GM12872 (cell line): ENCODE results near the gene OSM.

Experiments used
- TF ChIP-seq, protein P1 (sequence below): IDR thresholded peaks from 3 replicates; pipeline ENCODE4 v1.5.1; 2011; ENCODE audit warnings: low read depth, mild to moderate bottlenecking, low read length, moderate library complexity; ENCODE audit not compliant: insufficient read depth

Gene OSM

DNA sequence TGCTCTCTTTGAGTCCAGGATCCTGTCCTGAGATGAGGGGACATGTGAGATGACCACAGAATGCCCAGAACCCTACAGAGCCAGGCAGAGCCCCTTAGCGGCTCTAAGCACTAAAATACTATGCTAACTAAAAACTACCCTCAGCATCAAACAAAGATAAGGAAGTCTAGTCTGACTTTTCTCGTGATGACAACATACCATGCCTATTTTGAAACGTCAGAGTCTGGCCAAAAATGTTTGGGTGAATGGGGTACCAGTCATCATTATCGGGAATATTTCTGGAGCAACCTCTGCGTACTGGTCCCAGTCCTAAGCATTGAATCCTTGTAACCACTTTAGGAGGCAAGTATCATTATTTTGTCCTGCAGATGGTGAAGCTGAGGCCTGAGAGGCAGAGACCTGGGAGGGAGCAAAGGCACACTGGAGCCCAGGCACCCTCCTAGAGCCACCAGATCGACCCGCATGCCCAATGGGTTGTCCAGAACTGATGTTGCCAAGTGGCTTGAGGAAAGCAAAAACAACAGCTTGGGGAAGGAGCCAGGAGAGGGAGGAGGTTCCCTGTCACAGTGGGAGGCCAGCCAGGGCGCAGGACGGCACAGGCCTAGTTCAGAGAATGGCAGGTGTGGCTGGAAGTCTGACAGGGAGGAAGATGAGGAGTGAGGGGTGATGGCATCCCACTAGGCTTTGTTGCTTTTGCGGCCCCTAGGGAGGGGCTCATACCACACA is 7.2 kb upstream of the OSM start:
- TF ChIP-seq, protein P1, sequence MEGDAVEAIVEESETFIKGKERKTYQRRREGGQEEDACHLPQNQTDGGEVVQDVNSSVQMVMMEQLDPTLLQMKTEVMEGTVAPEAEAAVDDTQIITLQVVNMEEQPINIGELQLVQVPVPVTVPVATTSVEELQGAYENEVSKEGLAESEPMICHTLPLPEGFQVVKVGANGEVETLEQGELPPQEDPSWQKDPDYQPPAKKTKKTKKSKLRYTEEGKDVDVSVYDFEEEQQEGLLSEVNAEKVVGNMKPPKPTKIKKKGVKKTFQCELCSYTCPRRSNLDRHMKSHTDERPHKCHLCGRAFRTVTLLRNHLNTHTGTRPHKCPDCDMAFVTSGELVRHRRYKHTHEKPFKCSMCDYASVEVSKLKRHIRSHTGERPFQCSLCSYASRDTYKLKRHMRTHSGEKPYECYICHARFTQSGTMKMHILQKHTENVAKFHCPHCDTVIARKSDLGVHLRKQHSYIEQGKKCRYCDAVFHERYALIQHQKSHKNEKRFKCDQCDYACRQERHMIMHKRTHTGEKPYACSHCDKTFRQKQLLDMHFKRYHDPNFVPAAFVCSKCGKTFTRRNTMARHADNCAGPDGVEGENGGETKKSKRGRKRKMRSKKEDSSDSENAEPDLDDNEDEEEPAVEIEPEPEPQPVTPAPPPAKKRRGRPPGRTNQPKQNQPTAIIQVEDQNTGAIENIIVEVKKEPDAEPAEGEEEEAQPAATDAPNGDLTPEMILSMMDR: no peak

DNA sequence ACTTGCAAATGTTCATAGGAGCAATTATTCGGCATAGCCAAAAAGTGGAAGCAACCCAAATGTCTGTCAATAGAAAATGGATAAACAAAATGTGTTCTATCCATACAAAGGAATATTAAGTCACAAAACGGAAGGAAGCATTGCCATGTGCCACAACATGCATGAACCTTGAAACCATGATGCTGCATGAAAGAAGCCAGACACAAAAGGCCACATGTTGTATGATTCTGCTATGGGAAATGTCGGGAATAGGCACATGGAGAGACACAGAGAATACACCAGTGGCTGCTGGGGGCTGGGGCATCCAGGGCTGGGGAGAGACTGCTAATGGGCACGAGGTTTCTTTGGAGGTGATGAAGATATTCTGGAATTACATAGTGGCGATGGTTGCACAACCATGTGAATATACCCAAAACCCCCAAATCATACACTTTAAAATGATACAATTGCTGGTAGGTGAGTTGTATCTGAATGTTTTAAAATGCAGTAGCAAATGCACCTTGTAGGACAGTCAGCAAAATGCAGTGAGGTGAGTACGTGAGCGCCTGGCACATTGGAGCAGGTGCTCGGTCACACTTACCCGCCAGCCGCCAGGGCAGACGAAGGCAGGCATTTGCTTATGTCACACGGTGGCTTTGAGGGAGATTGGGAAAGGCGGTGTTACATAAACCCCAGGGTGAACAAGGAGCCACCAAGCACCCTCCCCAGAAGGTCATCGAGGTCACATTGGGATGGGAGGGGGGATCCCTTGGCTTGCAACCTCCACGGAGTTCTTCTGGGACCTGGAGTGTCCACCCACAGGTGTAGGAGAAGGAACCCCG is 6.3 kb upstream of the OSM start:
- TF ChIP-seq, protein P1: no peak

DNA sequence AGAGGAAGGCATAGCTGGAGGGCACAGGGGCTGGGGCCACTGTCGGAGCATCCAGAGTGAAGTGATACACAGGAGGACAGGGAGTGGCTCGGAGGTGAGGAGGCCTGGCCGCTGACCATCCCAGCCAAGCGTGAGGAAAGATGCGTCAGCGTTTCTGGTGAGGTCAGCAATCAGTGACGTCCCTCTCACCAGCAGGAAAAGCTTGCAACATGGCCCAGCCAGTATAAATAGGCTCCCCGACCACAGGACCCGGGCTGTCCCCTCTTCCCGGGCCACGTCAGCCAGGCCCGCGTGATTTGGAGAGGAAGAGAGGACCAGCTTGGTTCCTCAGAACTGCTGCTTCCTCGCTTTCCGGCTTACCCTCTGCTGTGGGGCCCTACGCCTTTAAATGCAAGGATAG is 4.2 kb upstream of the OSM start:
- TF ChIP-seq, protein P1: no peak

DNA sequence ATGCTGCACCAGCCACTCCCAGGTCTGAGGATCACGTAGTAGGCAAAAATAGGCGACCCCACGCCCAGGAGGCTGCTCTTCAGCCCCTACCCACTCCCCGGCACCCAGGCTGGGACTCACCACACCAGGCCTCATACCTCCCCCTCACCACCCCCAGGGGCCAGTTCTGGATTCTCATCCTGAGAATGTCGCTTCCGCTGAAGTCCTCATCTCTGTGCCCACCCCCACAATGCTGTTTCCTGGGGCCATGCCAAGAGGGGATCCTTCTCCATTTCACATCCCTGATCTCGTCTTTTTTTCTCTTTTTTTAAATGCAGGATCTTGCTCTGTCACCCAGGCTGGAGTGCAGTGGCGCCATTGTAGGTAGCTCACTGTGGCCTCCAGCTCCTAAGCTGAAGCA is 1.7 kb upstream of the OSM start:
- TF ChIP-seq, protein P1: no peak

DNA sequence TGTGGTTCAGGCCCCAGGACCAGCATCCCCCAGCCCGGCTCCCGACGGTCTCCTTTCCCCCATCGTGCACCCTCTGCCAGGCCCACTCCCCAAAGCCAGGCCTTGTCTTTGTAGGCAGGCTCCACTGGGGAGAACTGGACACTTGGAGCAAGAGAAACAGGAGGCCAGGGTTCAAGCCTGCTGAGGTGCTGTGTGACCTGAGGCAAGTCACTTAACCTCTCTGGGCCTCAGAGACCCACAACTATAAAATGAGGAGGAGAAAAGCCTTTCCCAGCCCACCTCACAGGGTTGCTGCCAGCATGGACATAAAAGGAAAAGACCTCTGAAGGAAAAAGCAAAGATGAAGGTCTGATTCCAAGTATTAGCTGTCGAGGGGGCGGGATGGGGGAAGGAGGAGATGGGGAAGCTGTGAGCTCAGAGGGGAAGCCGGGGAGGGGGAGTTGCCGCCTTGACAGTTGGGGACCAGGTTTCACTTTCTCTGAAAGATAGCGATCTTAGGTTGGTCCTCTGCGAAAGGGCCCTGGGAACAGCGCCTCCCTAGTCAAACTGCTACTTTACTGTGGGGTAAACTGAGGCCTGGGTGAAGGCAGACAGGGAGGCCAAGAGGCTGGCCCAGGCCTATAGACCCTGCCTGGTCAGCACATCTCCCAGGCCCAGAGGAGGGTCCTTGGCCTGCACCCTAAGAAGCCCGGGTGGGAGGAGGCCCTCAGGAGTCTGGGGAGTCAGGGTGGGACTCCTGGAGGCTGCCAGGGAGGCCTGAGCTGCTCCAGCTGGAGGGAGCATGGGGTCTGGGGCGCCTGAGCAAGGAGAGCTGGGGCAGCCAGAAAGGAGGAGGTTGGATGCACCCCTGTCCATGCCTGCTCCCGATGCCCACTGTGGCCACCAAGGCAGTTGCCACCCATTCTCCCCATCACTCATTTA is 991 bp upstream of the OSM start:
- TF ChIP-seq, protein P1: no peak

DNA sequence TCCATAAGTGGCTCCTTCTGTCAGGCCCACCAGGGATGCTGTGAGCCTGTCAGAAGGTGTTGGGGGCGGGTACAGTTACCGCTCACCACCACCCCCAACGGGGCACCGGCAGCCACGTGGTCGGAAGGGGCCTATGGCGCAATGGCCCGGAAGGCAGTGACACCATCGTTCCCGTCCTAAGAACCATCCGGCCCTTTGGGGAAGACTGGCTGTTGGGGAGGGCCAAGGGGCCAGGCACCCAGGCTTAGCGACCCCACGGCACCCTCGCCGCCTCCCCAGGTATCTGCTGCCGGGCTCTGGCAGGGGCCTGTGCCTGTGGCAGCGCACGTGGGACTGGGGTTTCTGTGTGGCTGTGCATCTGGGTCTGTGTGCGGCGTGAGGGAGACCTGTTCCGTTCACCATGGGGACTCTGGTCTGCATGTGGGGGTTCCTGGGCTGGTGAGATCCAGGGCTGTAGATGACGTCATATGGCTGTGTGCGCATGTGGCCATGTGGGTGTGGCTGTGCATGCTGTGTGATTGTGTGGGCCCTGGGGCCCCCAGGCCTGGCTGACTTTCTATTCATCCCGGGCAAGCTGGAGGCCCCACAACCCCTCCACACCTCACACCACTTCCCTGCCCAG is 717 bp downstream of the OSM start:
- TF ChIP-seq, protein P1: no peak
